Activated CD4-positive, alpha-beta memory T cell treated with anti-CD3 and anti-CD28 coated beads, Interleukin-2, amount 10 ng/mL, durations not matched to agents 7 days and 5 days (primary cell): Measurements from ENCODE around the gene NOTCH1. TPM values are rescaled to one million over a fixed set of nuclear protein-coding genes. Genes with fewer than 3 reads are reported as not detected.

Experiments
- CTCF ChIA-PET: fragments of 350-600 bp; sonication (Branson Sonifier 250); formaldehyde crosslinking; loops from one replicate; lab custom pipeline; 2021; ENCODE audit warnings: antibody characterized with exemption, inconsistent platforms; lab: Charles Lee
- POLR2A ChIA-PET: fragments of 350-600 bp; sonication (Branson Sonifier 250); formaldehyde crosslinking; loops from one replicate; lab custom pipeline; 2021; ENCODE audit warnings: antibody characterized with exemption; lab: Charles Lee
- DNase-seq: peaks from one replicate; pipeline ENCODE4 v3.0.0-alpha.2; 2020
- H3K27ac Mint-ChIP-seq: one replicate; pipeline ENCODE4 v1.8.0; 2021; ENCODE audit warnings: mild to moderate bottlenecking, mixed read lengths
- H3K27me3 Mint-ChIP-seq: one replicate; pipeline ENCODE4 v1.8.0; 2021; ENCODE audit warnings: mixed read lengths
- H3K36me3 Mint-ChIP-seq: one replicate; pipeline ENCODE4 v1.8.0; 2021; ENCODE audit warnings: low read depth, mixed read lengths
- H3K4me1 Mint-ChIP-seq: one replicate; pipeline ENCODE4 v1.8.0; 2021; ENCODE audit warnings: mixed read lengths
- H3K4me3 Mint-ChIP-seq: one replicate; pipeline ENCODE4 v1.8.0; 2021; ENCODE audit warnings: mild to moderate bottlenecking, mixed read lengths
- H3K9me3 Mint-ChIP-seq: one replicate; pipeline ENCODE4 v1.8.0; 2021; ENCODE audit warnings: mixed read lengths
- total RNA-seq, 2 experiments: library from RNA; stranded (reverse); gene quantifications; one replicate each; pipeline ENCODE4 v1.2.3, GENCODE V29; 2021

Gene NOTCH1
- total RNA-seq, 2 experiments from 2014 or later, result 58.8 to 59.8 TPM

GRCh38 chr9:136460772-136461325 lies 85.0 kb downstream of the NOTCH1 start:
- ChIA-PET POLR2A (no interaction called here), CTCF (interaction anchor here (0.6 kb wide), 1 partner anchor 21 kb away, joined by 3 read pairs; no protein-coding TSS in a partner anchor)
- no peak overlapping the region for H3K27ac Mint-ChIP-seq
- H3K4me1 Mint-ChIP-seq, result no peaks in the 10 kb centered on the region
- H3K4me3 Mint-ChIP-seq, result no peak overlapping the region
- DNase-seq, result no peak
- H3K9me3 Mint-ChIP-seq, result no peaks in the 10 kb centered on the region
- H3K27me3 Mint-ChIP-seq, result no peaks in the 10 kb centered on the region
- H3K36me3 Mint-ChIP-seq, result peaks cover 65% of the 10 kb centered on the region

GRCh38 chr9:136459425-136459824 lies 86.4 kb downstream of the NOTCH1 start:
- H3K9me3 Mint-ChIP-seq, result no peaks in the 10 kb centered on the region
- H3K36me3 Mint-ChIP-seq, result peaks cover 66% of the 10 kb centered on the region
- H3K27me3 Mint-ChIP-seq, result no peaks in the 10 kb centered on the region
- H3K27ac Mint-ChIP-seq, result no peak overlapping the region
- POLR2A ChIA-PET, result no interaction called here
- no peak for DNase-seq
- no peak overlapping the region for H3K4me3 Mint-ChIP-seq
- H3K4me1 Mint-ChIP-seq, result no peaks in the 10 kb centered on the region
- CTCF ChIA-PET, result no interaction called here

- ChIA-PET POLR2A (no interaction called here), CTCF (no interaction called here)
- Mint-ChIP-seq H3K9me3 (no peaks in the 10 kb centered on the region), H3K27me3 (no peaks in the 10 kb centered on the region), H3K36me3 (peaks cover 69% of the 10 kb centered on the region), H3K4me1 (no peaks in the 10 kb centered on the region), H3K27ac (no peak overlapping the region), H3K4me3 (no peak overlapping the region)
- no peak for DNase-seq
Measured at GRCh38 chr9:136457326-136457725, 88.5 kb downstream of the NOTCH1 start.

- no peak for DNase-seq
- ChIA-PET POLR2A (no interaction called here), CTCF (no interaction called here)
- Mint-ChIP-seq H3K4me3 (no peak overlapping the region), H3K9me3 (no peaks in the 10 kb centered on the region), H3K4me1 (no peaks in the 10 kb centered on the region), H3K27ac (no peak overlapping the region), H3K27me3 (no peaks in the 10 kb centered on the region), H3K36me3 (peaks cover 71% of the 10 kb centered on the region)
Measured at GRCh38 chr9:136456258-136456657, 89.6 kb downstream of the NOTCH1 start.

- Mint-ChIP-seq H3K27me3 (no peaks in the 10 kb centered on the region), H3K4me1 (no peaks in the 10 kb centered on the region), H3K36me3 (peaks cover 73% of the 10 kb centered on the region), H3K9me3 (no peaks in the 10 kb centered on the region), H3K27ac (no peak overlapping the region), H3K4me3 (no peak overlapping the region)
- no peak for DNase-seq
- ChIA-PET CTCF (no interaction called here), POLR2A (interaction anchor here (1.4 kb wide), 1 partner anchor 13 kb away, joined by 3 read pairs; no protein-coding TSS in a partner anchor)
Measured at GRCh38 chr9:136455043-136456002, 90.5 kb downstream of the NOTCH1 start.

- CTCF ChIA-PET, result no interaction called here
- no peaks in the 10 kb centered on the region for H3K4me1 Mint-ChIP-seq
- H3K4me3 Mint-ChIP-seq, result no peak overlapping the region
- DNase-seq, result no peak
- POLR2A ChIA-PET, result interaction anchor here (1.4 kb wide), 1 partner anchor 14 kb away, joined by 3 read pairs; no protein-coding TSS in a partner anchor
- no peak overlapping the region for H3K27ac Mint-ChIP-seq
- H3K36me3 Mint-ChIP-seq, result peaks cover 75% of the 10 kb centered on the region
- no peaks in the 10 kb centered on the region for H3K27me3 Mint-ChIP-seq
- H3K9me3 Mint-ChIP-seq, result no peaks in the 10 kb centered on the region
Measured at GRCh38 chr9:136454026-136454796, 91.6 kb downstream of the NOTCH1 start.

DNA sequence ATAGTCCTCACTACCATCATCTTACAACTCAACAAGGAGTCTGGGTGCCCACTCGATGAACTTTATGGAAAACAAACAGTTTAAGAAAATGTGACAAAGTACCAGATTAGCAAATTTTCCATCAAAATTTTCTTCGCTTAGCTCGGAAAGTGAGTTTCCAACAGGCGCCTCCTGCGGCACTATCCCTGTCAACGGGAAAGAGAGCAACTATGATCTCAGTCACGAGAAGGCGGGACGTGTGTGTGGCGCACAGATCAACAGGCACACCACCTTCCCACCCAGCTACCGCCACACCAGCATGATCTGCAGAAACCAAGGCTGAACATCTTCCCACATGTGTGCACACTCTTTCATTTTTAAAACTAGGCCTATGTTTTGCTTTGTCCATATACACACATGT lies 92.5 kb downstream of the NOTCH1 start:
- no peak for DNase-seq
- no peak overlapping the region for H3K4me3 Mint-ChIP-seq
- H3K27me3 Mint-ChIP-seq, result no peaks in the 10 kb centered on the region
- peaks cover 71% of the 10 kb centered on the region for H3K36me3 Mint-ChIP-seq
- POLR2A ChIA-PET, result no interaction called here
- H3K27ac Mint-ChIP-seq, result no peak overlapping the region
- CTCF ChIA-PET, result interaction anchor here (0.6 kb wide), 1 partner anchor 605 kb away, joined by 3 read pairs; no protein-coding TSS in a partner anchor
- H3K4me1 Mint-ChIP-seq, result no peaks in the 10 kb centered on the region
- H3K9me3 Mint-ChIP-seq, result no peaks in the 10 kb centered on the region

GRCh38 chr9:136451221-136451877 lies 94.5 kb downstream of the NOTCH1 start:
- DNase-seq, result no peak
- no peak overlapping the region for H3K27ac Mint-ChIP-seq
- no peaks in the 10 kb centered on the region for H3K4me1 Mint-ChIP-seq
- no peak overlapping the region for H3K4me3 Mint-ChIP-seq
- H3K9me3 Mint-ChIP-seq, result no peaks in the 10 kb centered on the region
- H3K36me3 Mint-ChIP-seq, result peaks cover 77% of the 10 kb centered on the region
- POLR2A ChIA-PET, result no interaction called here
- CTCF ChIA-PET, result no interaction called here
- H3K27me3 Mint-ChIP-seq, result no peaks in the 10 kb centered on the region

DNA sequence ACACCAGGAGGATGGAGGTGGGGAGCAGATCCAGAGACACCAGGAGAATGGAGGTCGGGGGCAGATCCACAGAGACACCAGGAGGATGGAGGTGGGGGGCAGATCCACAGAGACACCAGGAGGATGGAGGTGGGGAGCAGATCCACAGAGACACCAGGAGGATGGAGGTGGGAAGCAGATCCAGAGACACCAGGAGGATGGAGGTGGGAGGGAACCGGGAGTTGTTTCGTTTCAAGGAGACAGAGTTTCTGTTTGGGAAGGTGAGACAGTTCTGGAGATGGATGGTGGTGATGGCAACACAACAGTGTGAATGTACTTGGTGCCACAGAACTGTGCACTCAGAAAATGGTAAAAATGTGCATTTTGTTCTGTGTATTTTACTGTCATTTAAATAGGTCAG lies 97.2 kb downstream of the NOTCH1 start:
- CTCF ChIA-PET, result no interaction called here
- H3K27me3 Mint-ChIP-seq, result no peaks in the 10 kb centered on the region
- no peaks in the 10 kb centered on the region for H3K4me1 Mint-ChIP-seq
- POLR2A ChIA-PET, result no interaction called here
- peaks cover 63% of the 10 kb centered on the region for H3K36me3 Mint-ChIP-seq
- no peak overlapping the region for H3K27ac Mint-ChIP-seq
- no peak overlapping the region for H3K4me3 Mint-ChIP-seq
- no peak for DNase-seq
- H3K9me3 Mint-ChIP-seq, result no peaks in the 10 kb centered on the region

- H3K4me3 Mint-ChIP-seq, result no peak overlapping the region
- no peaks in the 10 kb centered on the region for H3K4me1 Mint-ChIP-seq
- DNase-seq, result no peak
- H3K36me3 Mint-ChIP-seq, result peaks cover 64% of the 10 kb centered on the region
- CTCF ChIA-PET, result no interaction called here
- no peak overlapping the region for H3K27ac Mint-ChIP-seq
- H3K27me3 Mint-ChIP-seq, result no peaks in the 10 kb centered on the region
- POLR2A ChIA-PET, result no interaction called here
- no peaks in the 10 kb centered on the region for H3K9me3 Mint-ChIP-seq
Measured at GRCh38 chr9:136447173-136447778, 98.6 kb downstream of the NOTCH1 start.

DNA sequence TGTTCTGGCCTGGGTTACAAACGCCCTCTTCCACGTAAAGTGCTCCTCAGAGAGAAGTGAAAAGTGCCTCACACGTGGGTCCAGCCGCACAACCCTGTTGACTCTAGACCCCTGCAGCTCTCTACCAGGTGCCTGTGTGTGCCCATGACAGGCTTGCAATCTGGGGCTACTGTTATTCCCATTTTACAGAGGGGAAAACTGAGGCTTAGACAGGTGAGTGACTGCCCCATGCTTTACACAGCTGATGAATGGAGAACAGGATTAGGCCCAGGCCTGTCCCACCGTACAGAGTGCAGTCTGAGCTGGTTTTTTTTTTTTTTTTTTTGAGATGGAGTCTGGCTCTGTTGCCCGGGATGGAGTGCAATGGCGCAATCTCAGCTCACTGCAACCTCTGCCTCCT lies 100.0 kb downstream of the NOTCH1 start:
- H3K4me3 Mint-ChIP-seq, result no peak overlapping the region
- no peak overlapping the region for H3K27ac Mint-ChIP-seq
- CTCF ChIA-PET, result interaction anchor here (0.7 kb wide), 1 partner anchor 189 kb away, joined by 4 read pairs; no protein-coding TSS in a partner anchor
- no peaks in the 10 kb centered on the region for H3K4me1 Mint-ChIP-seq
- no peaks in the 10 kb centered on the region for H3K9me3 Mint-ChIP-seq
- POLR2A ChIA-PET, result interaction anchor here (1.6 kb wide), 1 partner anchor 12 kb away, joined by 3 read pairs; no protein-coding TSS in a partner anchor
- H3K27me3 Mint-ChIP-seq, result no peaks in the 10 kb centered on the region
- DNase-seq, result no peak
- H3K36me3 Mint-ChIP-seq, result peaks cover 60% of the 10 kb centered on the region
